ENCODE results near the gene LARGE1. TPM values are rescaled to one million over a fixed set of nuclear protein-coding genes. Genes with fewer than 3 reads are reported as not detected.

The LARGE1 gene
- total and polyA plus RNA-seq, 2 of the 8 experiments (the other 6 are each of a cell fraction or from before 2014, with no cell fraction given) = 43.7 to 83.0 TPM

DNA sequence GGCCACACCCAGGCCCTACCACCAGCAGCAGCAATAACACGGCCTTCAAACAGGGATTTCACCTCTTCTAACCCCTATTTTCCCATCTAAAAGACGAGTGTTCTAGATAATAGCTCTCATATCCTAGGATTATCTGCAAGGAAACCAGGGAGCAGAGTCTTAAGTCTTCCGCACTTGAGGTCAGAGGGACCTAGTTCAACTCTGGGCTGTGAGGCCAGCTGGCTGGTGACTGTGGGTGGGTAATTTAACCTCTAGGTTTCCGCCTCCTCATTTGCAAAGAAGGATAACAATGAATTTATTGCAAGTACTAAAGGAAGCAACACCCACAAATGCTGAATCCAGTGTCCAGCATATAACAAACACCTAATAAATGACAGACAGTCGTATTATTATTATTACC, 70.1 kb downstream of the LARGE1 start (continued):
- TF ChIP-seq, protein P1, sequence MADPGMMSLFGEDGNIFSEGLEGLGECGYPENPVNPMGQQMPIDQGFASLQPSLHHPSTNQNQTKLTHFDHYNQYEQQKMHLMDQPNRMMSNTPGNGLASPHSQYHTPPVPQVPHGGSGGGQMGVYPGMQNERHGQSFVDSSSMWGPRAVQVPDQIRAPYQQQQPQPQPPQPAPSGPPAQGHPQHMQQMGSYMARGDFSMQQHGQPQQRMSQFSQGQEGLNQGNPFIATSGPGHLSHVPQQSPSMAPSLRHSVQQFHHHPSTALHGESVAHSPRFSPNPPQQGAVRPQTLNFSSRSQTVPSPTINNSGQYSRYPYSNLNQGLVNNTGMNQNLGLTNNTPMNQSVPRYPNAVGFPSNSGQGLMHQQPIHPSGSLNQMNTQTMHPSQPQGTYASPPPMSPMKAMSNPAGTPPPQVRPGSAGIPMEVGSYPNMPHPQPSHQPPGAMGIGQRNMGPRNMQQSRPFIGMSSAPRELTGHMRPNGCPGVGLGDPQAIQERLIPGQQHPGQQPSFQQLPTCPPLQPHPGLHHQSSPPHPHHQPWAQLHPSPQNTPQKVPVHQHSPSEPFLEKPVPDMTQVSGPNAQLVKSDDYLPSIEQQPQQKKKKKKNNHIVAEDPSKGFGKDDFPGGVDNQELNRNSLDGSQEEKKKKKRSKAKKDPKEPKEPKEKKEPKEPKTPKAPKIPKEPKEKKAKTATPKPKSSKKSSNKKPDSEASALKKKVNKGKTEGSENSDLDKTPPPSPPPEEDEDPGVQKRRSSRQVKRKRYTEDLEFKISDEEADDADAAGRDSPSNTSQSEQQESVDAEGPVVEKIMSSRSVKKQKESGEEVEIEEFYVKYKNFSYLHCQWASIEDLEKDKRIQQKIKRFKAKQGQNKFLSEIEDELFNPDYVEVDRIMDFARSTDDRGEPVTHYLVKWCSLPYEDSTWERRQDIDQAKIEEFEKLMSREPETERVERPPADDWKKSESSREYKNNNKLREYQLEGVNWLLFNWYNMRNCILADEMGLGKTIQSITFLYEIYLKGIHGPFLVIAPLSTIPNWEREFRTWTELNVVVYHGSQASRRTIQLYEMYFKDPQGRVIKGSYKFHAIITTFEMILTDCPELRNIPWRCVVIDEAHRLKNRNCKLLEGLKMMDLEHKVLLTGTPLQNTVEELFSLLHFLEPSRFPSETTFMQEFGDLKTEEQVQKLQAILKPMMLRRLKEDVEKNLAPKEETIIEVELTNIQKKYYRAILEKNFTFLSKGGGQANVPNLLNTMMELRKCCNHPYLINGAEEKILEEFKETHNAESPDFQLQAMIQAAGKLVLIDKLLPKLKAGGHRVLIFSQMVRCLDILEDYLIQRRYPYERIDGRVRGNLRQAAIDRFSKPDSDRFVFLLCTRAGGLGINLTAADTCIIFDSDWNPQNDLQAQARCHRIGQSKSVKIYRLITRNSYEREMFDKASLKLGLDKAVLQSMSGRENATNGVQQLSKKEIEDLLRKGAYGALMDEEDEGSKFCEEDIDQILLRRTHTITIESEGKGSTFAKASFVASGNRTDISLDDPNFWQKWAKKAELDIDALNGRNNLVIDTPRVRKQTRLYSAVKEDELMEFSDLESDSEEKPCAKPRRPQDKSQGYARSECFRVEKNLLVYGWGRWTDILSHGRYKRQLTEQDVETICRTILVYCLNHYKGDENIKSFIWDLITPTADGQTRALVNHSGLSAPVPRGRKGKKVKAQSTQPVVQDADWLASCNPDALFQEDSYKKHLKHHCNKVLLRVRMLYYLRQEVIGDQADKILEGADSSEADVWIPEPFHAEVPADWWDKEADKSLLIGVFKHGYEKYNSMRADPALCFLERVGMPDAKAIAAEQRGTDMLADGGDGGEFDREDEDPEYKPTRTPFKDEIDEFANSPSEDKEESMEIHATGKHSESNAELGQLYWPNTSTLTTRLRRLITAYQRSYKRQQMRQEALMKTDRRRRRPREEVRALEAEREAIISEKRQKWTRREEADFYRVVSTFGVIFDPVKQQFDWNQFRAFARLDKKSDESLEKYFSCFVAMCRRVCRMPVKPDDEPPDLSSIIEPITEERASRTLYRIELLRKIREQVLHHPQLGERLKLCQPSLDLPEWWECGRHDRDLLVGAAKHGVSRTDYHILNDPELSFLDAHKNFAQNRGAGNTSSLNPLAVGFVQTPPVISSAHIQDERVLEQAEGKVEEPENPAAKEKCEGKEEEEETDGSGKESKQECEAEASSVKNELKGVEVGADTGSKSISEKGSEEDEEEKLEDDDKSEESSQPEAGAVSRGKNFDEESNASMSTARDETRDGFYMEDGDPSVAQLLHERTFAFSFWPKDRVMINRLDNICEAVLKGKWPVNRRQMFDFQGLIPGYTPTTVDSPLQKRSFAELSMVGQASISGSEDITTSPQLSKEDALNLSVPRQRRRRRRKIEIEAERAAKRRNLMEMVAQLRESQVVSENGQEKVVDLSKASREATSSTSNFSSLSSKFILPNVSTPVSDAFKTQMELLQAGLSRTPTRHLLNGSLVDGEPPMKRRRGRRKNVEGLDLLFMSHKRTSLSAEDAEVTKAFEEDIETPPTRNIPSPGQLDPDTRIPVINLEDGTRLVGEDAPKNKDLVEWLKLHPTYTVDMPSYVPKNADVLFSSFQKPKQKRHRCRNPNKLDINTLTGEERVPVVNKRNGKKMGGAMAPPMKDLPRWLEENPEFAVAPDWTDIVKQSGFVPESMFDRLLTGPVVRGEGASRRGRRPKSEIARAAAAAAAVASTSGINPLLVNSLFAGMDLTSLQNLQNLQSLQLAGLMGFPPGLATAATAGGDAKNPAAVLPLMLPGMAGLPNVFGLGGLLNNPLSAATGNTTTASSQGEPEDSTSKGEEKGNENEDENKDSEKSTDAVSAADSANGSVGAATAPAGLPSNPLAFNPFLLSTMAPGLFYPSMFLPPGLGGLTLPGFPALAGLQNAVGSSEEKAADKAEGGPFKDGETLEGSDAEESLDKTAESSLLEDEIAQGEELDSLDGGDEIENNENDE (IDR thresholded peaks at IDR 0.05; ENCODE audit: insufficient replicate concordance, low read length) = no peak
- TF ChIP-seq SIRT6 (IDR thresholded peaks at IDR 0.05; ENCODE audit: low read length) (no peak), TBP (IDR thresholded peaks at IDR 0.05; ENCODE audit: low read depth, low read length) (no peak), KDM5A (IDR thresholded peaks at IDR 0.05; ENCODE audit: low read length) (no peak), CEBPB (IDR thresholded peaks at IDR 0.05; ENCODE audit: low read depth, low read length) (no peak), TAF7 (optimal IDR thresholded peaks at IDR 0.05; ENCODE audit: borderline replicate concordance, low read depth, low read length) (no peak), ATF3 (IDR thresholded peaks at IDR 0.05; ENCODE audit: insufficient read depth, low read depth, low read length) (no peak), SP4 (IDR thresholded peaks at IDR 0.05; ENCODE audit: low read length) (no peak), SIN3A (conservative IDR thresholded peaks at IDR 0.05 in 1 of 2, IDR thresholded peaks at IDR 0.05 in 1 of 2; ENCODE audit: low read depth in 1 of 2, low read length in 2 of 2) (no peak)
